G401 (cell line): Measurements from ENCODE around the gene NIPA2. TPM values are rescaled to one million over a fixed set of nuclear protein-coding genes. Genes with fewer than 3 reads are reported as not detected.

Source experiments
- DNase-seq: peaks from one replicate; pipeline ENCODE4 v3.0.0-alpha.2; 2015; ENCODE audit warnings: low spot score
- in situ Hi-C: cut with HindIII; loops from 2 replicates; pipeline ENCODE4 v1.10.0; 2016; ENCODE audit warnings: low sequenced_read_pairs, mixed read lengths
- total RNA-seq: library from RNA; depleted of rRNA; stranded (reverse); fragments of >200 nt; shearing (Covaris generic); gene quantifications from 2 replicates; pipeline ENCODE4 v1.2.3, GENCODE V29; 2014

Gene NIPA2
- total RNA-seq, 1 experiment from 2014 or later, result 137 TPM

GRCh38 chr15:22823495-22824128, 14.9 kb upstream of the NIPA2 start:
- DNase-seq, result no peak
- in situ Hi-C loops, result no loop called here

DNA sequence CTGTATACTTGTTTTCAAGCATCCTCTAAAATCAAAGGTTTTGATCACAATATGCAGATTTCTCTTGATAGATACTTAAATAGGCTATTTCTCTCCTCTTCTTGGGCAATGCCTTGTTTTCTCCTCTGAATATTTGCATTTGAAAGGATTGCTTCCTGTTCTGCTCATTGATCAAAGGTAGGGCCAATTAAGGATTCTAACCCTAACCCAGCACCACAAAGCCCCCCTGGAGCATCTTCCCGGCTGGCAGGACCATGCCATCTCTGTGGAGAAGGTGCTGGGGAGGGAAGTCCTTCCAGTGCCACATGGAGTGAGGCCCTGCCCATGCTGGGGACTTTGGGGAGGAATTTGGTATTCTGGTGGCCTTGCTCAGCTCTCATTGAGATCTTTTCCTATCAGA, 11.3 kb upstream of the NIPA2 start:
- no peak for DNase-seq
- in situ Hi-C loops, result no loop called here

- in situ Hi-C loops, result no loop called here
Observed at GRCh38 chr15:22831473-22831872, 7.0 kb upstream of the NIPA2 start.

DNA sequence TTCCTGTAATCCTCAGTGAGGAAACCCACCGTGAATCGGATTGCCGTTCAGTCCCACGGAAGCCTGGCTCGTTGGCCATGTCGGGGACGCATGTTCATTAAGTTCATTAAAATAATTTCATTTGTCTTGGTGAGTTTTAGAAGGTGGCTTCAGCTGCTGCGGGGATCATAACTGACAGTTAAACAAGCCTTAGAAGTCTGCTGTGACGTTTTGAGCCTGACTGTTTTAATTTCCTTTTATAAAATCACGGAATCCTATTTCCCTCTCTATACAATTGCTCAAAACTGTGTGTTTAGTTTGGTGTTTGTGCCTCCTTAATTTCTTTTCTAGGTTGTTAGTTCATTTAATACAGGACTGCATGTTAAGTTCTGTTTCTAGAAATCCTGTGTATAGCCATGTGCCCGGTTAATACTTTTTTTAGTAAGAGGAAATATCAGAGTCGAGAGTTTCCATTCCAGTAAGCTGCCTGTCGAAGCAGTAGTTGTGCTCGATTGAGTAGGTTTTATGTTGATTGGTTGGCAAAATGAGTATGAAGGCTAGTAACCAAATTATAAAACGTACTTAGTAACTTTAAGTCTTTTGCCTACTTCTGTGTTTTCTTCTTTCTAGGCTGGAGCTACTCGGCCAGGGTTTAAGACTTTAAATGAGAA, 705 bp downstream of the NIPA2 start:
- DNase-seq, result peak; percentile 17
- in situ Hi-C loops, result no loop called here

More at GRCh38 chr15:22831473-22831872, 7.0 kb upstream of the NIPA2 start:
- DNase-seq, result no peak

DNA sequence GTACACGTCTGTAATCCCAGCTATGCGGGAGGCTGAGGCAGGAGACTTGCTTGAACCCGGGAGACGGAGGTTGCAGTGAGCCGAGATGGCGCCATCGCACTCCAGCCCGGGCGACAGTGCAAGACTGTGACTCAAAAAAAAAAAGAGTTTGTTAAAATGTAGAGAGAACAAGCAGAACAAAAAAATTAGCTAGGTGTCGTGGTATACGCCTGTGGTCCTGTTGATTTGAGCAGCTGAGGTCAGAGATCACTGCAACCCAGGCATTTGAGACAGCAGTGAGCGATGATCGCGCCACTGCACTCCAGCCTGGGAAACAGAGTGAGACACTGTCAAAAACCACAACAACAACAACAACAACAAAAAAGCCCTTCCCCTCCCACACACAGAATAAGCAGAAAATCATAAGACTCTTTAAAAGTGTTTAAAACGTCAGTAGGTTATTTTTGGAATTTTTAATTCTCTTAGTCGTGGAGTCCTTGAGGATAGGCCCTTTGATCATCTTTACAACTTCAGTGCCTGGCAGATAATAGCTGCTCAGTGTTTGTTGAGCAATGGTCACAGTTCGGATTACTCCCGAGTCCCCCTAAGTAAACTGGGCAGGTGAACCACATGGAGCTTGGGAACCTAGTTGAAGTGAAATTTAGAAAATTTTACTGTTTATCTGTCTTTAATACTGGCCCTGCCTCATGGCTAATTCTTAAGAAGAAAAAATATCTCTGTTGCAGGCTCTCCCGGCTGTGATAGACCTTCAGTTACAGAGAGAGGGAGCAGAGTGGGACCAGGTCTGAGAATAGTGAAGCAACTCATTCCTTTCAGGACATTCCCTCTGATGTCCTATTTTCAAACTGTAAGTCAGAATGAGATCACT, 6.2 kb downstream of the NIPA2 start:
- DNase-seq, result no peak
- in situ Hi-C loops, result no loop called here

DNA sequence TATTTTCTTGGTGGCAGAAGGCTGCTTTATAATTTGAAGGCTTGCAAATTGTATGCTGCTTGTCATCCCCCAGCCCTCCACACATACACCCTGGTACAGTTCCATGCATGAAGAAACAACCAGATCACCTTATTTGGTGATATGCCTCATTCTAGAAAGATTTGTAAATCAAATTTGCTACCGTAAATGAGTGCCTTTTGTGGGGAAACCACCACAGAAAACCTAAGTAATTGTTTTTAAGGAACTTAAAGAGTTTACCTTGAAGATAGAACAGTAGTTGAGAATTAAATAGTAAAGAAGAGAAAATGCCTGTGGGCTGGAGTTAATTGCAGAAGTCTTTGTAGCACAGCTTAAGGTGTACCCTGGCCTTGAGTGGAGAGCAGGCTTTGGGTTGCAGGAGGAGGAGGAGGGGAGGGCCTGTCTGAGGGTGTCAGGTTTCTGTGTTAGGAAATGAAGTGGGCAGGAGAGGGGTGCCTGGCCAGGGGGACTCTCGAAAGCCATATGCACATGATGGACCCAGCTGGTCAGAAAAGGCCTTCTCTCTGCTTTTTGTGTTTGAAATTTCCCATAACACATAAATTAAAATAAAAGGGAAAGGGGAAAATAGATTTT, 6.9 kb downstream of the NIPA2 start:
- DNase-seq, result no peak
- in situ Hi-C loops, result no loop called here

DNA sequence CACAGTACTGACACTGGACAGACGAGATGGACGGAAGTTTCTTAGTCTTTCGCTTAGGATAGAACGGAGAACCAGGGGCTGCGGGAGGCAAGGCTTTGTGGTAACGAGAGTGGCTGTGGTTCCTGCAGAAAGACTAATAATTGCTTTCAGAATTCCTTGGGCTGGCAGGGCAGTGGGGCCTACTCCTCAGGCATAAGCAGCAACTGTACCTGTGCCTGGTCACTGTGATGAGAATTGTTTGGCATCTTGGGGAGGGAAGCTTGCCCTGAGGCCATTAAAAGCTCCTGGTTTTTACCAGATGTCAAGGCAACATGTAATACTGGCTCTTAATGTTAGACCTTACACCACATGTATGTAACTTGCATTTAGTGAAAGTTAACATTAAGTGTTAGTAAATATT, 7.6 kb downstream of the NIPA2 start:
- in situ Hi-C loops, result no loop called here

DNA sequence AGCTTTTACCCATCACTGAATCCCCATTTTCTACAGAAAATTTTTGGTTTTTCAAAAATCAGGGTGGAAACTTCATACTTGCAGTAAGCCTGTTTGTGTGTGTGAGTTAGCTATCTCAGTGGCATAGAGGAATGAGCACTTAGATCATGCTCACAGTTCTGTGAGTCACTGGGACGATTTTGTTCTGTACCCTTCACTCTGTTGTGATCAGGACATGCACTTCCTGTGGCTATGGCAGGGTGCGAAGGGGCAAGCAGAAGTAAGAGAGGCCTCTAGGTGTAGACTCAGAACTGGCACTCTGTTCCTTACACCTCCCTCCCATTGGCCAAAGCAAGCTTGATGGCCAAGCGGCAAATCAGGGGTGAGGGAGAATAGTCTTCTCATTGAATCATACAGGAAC, 11.6 kb downstream of the NIPA2 start:
- in situ Hi-C loops, result no loop called here

More for the DNA sequence above, 7.6 kb downstream of the NIPA2 start:
- DNase-seq, result no peak

GRCh38 chr15:22851513-22851912, 13.0 kb downstream of the NIPA2 start:
- no peak for DNase-seq
- in situ Hi-C loops, result no loop called here

More for the DNA sequence above, 11.6 kb downstream of the NIPA2 start:
- no peak for DNase-seq

GRCh38 chr15:22855791-22856190, 17.3 kb downstream of the NIPA2 start:
- DNase-seq, result no peak
- in situ Hi-C loops, result no loop called here

- no peak for DNase-seq
- in situ Hi-C loops, result no loop called here
Observed at GRCh38 chr15:22856659-22857058, 18.2 kb downstream of the NIPA2 start.

GRCh38 chr15:22861161-22861560, 22.7 kb downstream of the NIPA2 start:
- no peak for DNase-seq
- in situ Hi-C loops, result no loop called here

- in situ Hi-C loops, result no loop called here
- DNase-seq, result no peak
Observed at GRCh38 chr15:22863356-22863755, 24.9 kb downstream of the NIPA2 start.

- in situ Hi-C loops, result no loop called here
- no peak for DNase-seq
Observed at GRCh38 chr15:22866079-22866478, 27.6 kb downstream of the NIPA2 start.

GRCh38 chr15:22867886-22868285, 29.4 kb downstream of the NIPA2 start:
- DNase-seq, result no peak
- in situ Hi-C loops, result no loop called here

GRCh38 chr15:22868495-22868894, 30.0 kb downstream of the NIPA2 start:
- no peak for DNase-seq
- in situ Hi-C loops, result no loop called here

- in situ Hi-C loops, result no loop called here
- DNase-seq, result no peak
Observed at GRCh38 chr15:22868928-22869327, 30.5 kb downstream of the NIPA2 start.

- in situ Hi-C loops, result no loop called here
Observed at GRCh38 chr15:22869856-22870255, 31.4 kb downstream of the NIPA2 start.

GRCh38 chr15:22870865-22871264, 32.4 kb downstream of the NIPA2 start:
- no peak for DNase-seq
- in situ Hi-C loops, result no loop called here

More at GRCh38 chr15:22869856-22870255, 31.4 kb downstream of the NIPA2 start:
- DNase-seq, result no peak
